ENCODE measurements around the gene TCTN2. TPM values are rescaled to one million over a fixed set of nuclear protein-coding genes. Genes with fewer than 3 reads are reported as not detected.

Gene TCTN2
- total and polyA plus RNA-seq, 2 experiments from 2014 or later, result 2.9 to 4.7 TPM

GRCh38 chr12:123723011-123723410 is 52.1 kb downstream of the TCTN2 start:
- Histone ChIP-seq H3K79me2 (peaks cover 8% of the 10 kb centered on the region), H2AFZ (no peak overlapping the region), H3K27me3 (no peaks in the 10 kb centered on the region), H3K4me3 (no peak overlapping the region), H3K4me2 (no peak overlapping the region), H3K36me3 (replicated peaks; ENCODE audit: insufficient read depth, low read depth) (peaks cover 3% of the 10 kb centered on the region), H3K9me3 (ENCODE audit: low read depth) (no peaks in the 10 kb centered on the region), H3K4me1 (ENCODE audit: insufficient read depth) (peaks cover 10% of the 10 kb centered on the region), H3K27ac (no peak overlapping the region), H4K20me1 (ENCODE audit: insufficient read depth, poor library complexity, severe bottlenecking) (no peaks in the 10 kb centered on the region), H3K9me2 (replicated peaks; ENCODE audit: insufficient read depth) (no peaks in the 10 kb centered on the region)
- DNase-seq (ENCODE audit: low spot score), result no peak
- no peak for TF ChIP-seq EZH2phosphoT487 (IDR thresholded peaks at IDR 0.05; ENCODE audit: low read depth, severe bottlenecking, unreplicated experiment)
- TF ChIP-seq EZH2 (IDR thresholded peaks at IDR 0.05; ENCODE audit: borderline replicate concordance), result no peak
- TF ChIP-seq CTCF (IDR thresholded peaks at IDR 0.05; ENCODE audit: poor library complexity), result no peak
- 80% methylated on average over 8 of the region's 8 CpGs for WGBS (ENCODE audit: low lambda C conversion rate, missing lambda C conversion rate)

- no peak overlapping the region for H2AFZ ChIP-seq
- TF ChIP-seq EZH2 (IDR thresholded peaks at IDR 0.05; ENCODE audit: borderline replicate concordance), result no peak
- no peak for TF ChIP-seq CTCF (IDR thresholded peaks at IDR 0.05; ENCODE audit: poor library complexity)
- TF ChIP-seq EZH2phosphoT487 (IDR thresholded peaks at IDR 0.05; ENCODE audit: low read depth, severe bottlenecking, unreplicated experiment), result no peak
- no peak overlapping the region for H3K4me3 ChIP-seq
- peaks cover 3% of the 10 kb centered on the region for H3K36me3 ChIP-seq (replicated peaks; ENCODE audit: insufficient read depth, low read depth)
- H3K27me3 ChIP-seq, result no peaks in the 10 kb centered on the region
- H3K79me2 ChIP-seq, result peaks cover 2% of the 10 kb centered on the region
- no peaks in the 10 kb centered on the region for H3K9me3 ChIP-seq (ENCODE audit: low read depth)
- no peak overlapping the region for H3K4me2 ChIP-seq
- DNase-seq (ENCODE audit: low spot score), result no peak
- H3K9me2 ChIP-seq (replicated peaks; ENCODE audit: insufficient read depth), result no peaks in the 10 kb centered on the region
- no peaks in the 10 kb centered on the region for H4K20me1 ChIP-seq (ENCODE audit: insufficient read depth, poor library complexity, severe bottlenecking)
- peaks cover 10% of the 10 kb centered on the region for H3K4me1 ChIP-seq (ENCODE audit: insufficient read depth)
- H3K27ac ChIP-seq, result no peak overlapping the region
- WGBS (ENCODE audit: low lambda C conversion rate, missing lambda C conversion rate), result over 99% methylated on average over 5 of the region's 5 CpGs
Measured at GRCh38 chr12:123723765-123724164, 52.9 kb downstream of the TCTN2 start.

- TF ChIP-seq EZH2phosphoT487 (IDR thresholded peaks at IDR 0.05; ENCODE audit: low read depth, severe bottlenecking, unreplicated experiment), result no peak
- no peak for TF ChIP-seq EZH2 (IDR thresholded peaks at IDR 0.05; ENCODE audit: borderline replicate concordance)
- TF ChIP-seq CTCF (IDR thresholded peaks at IDR 0.05; ENCODE audit: poor library complexity), result no peak
- Histone ChIP-seq H2AFZ (no peak overlapping the region), H3K27ac (no peak overlapping the region), H3K9me2 (replicated peaks; ENCODE audit: insufficient read depth) (no peaks in the 10 kb centered on the region), H3K27me3 (no peaks in the 10 kb centered on the region), H4K20me1 (ENCODE audit: insufficient read depth, poor library complexity, severe bottlenecking) (no peaks in the 10 kb centered on the region), H3K4me2 (no peak overlapping the region), H3K4me3 (no peak overlapping the region), H3K9me3 (ENCODE audit: low read depth) (no peaks in the 10 kb centered on the region), H3K79me2 (no peaks in the 10 kb centered on the region), H3K36me3 (replicated peaks; ENCODE audit: insufficient read depth, low read depth) (peaks cover 3% of the 10 kb centered on the region), H3K4me1 (ENCODE audit: insufficient read depth) (peaks cover 2% of the 10 kb centered on the region)
- WGBS (ENCODE audit: low lambda C conversion rate, missing lambda C conversion rate), result 92% methylated on average over 2 of the region's 2 CpGs
- DNase-seq (ENCODE audit: low spot score), result no peak
Measured at GRCh38 chr12:123726244-123726643, 55.3 kb downstream of the TCTN2 start.

GRCh38 chr12:123726962-123727361 is 56.0 kb downstream of the TCTN2 start:
- no peak overlapping the region for H3K4me2 ChIP-seq
- H3K4me3 ChIP-seq, result no peak overlapping the region
- no peaks in the 10 kb centered on the region for H3K9me2 ChIP-seq (replicated peaks; ENCODE audit: insufficient read depth)
- no peaks in the 10 kb centered on the region for H4K20me1 ChIP-seq (ENCODE audit: insufficient read depth, poor library complexity, severe bottlenecking)
- no peak overlapping the region for H2AFZ ChIP-seq
- no peaks in the 10 kb centered on the region for H3K79me2 ChIP-seq
- TF ChIP-seq EZH2 (IDR thresholded peaks at IDR 0.05; ENCODE audit: borderline replicate concordance), result no peak
- TF ChIP-seq CTCF (IDR thresholded peaks at IDR 0.05; ENCODE audit: poor library complexity), result no peak
- TF ChIP-seq EZH2phosphoT487 (IDR thresholded peaks at IDR 0.05; ENCODE audit: low read depth, severe bottlenecking, unreplicated experiment), result no peak
- no peak overlapping the region for H3K27ac ChIP-seq
- DNase-seq (ENCODE audit: low spot score), result no peak
- no peaks in the 10 kb centered on the region for H3K4me1 ChIP-seq (ENCODE audit: insufficient read depth)
- H3K36me3 ChIP-seq (replicated peaks; ENCODE audit: insufficient read depth, low read depth), result peaks cover 3% of the 10 kb centered on the region
- no peaks in the 10 kb centered on the region for H3K27me3 ChIP-seq
- no peaks in the 10 kb centered on the region for H3K9me3 ChIP-seq (ENCODE audit: low read depth)
- 94% methylated on average over 2 of the region's 2 CpGs for WGBS (ENCODE audit: low lambda C conversion rate, missing lambda C conversion rate)

Data from hepatocyte (in vitro differentiated cells).